Erythroblast (primary cell): Measurements from ENCODE around the gene STRA8.

Experiments used
- DNase-seq, 2 experiments: peaks; one replicate each; lab custom pipeline; 2025; lab: John Stamatoyannopoulos, UW
- GATA1 ChIP-seq: IDR thresholded peaks from 2 replicates; pipeline ENCODE4 v1.6.1; 2011; ENCODE audit warnings: low read depth, mild to moderate bottlenecking, control low read depth, low read length, moderate library complexity
- POLR2A ChIP-seq: IDR thresholded peaks from 2 replicates; pipeline ENCODE4 v1.6.1; 2011; ENCODE audit warnings: mild to moderate bottlenecking, low read length

The STRA8 gene

GRCh38 chr7:135275971-135276580 lies 42.4 kb downstream of the STRA8 start:
- TF ChIP-seq POLR2A, result no peak
- TF ChIP-seq GATA1, result no peak
- no peak for DNase-seq

DNA sequence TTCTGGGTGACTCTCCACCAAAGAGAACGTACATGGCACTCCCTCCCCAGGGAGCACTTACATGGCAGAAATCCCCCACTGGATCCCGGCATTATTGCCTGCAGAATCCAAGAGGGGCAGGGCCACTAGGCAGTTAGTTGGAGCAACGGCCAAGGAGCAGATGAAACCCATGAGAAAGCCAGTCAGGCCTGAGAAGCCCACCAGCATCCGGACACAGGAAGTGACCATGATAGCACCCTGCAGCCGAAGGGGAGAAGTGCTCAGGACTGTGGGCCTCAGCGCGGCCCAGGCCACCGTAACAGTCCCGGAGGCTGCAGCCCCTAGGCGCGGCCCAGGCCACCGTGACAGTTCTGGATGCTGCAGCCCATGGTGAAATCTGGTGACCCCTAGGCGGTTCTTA lies 43.5 kb downstream of the STRA8 start:
- TF ChIP-seq POLR2A, result no peak
- no peak for TF ChIP-seq GATA1
- no peak for DNase-seq

DNA sequence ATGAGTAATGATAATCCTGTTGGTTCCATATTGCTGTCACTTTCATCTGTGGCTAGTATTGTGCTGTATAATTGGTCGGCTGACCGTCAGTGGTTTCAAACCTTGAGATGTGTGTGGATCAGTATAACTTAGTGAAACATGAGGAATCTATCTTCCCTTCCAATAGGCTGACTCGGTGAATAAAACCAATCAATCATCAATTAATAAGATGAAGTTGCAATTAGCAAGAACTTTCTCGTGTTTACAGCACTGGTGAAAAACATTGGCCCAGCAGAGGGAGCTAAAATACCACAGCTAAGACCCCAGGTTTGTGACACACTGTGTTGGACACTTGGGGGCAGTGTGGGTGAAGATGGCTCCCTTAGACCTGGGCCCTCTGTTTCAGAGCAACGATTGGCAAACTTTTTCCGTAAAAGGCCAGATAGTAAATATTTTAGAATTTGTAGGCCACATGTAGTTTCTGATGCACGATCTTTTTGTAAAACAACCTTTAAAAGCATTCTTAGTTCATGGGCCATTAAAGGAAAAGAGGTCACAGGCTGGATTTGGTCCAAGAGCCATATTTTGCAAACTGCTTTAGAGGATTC lies 47.8 kb downstream of the STRA8 start:
- DNase-seq, result peak; percentile 87 to 92
- no peak for TF ChIP-seq GATA1
- no peak for TF ChIP-seq POLR2A

DNA sequence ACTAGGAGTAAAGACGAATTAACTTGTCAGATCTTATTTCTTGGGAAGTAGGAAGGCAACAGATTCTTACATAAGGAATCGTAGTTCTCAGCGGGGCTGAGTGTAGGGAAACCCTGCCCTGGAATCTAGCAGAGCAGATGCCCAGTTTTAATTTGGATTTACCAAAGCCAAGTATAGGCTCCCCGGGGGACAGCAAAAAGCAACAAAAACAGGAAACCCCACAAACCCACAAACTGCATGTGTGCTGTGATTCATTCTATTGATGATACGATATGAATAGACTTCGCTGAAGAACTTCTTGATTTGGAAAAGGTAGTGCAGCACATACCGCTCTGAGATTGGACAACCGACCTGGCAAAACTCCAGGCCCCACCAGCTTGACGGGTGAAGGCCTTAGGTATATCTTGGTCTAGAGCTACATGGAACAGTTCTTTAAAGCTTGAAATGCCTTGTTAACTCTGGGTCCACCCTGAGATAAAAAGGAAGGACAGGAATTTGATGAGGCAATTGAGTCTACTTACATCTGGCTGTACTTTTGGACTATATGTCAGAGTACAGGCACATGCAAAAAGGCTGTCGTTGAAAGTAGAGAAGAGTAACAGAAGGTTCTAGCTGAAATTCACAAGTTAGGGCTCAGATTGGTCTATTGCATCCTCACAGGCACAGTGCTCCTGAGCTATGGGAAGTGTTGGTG lies 49.1 kb downstream of the STRA8 start:
- DNase-seq, result no peak

DNA sequence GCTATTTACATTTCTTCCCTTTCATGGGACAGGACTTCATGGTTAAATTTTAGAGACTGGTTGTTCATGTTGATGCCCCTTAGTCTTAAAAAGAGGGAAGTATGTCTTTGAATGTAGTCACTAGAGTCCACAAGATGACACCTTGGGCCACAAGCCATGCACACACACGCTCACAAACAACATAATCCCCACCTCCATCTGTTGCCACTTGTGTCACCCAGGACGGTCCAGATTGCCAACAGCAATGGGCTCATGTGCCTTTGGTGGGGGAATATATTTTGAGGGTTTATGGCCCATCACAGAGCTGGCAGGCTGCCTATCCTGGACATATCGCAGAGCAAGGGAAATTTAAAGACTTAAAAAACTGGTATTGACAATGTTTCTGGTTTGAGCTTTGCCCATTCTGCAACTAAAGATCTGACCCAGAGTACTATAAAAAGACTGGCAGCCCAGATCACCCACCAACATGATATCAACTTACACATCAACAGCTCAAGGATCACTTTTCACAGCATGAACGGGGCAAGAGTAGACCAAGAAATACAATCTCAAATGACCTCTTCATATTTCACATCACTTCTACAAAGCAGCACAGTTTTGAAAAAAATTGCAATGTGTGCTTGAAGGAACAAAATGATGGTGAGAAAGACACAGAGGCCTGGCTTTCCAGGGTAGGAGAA lies 50.5 kb downstream of the STRA8 start:
- TF ChIP-seq POLR2A (no peak), GATA1 (no peak)
- no peak for DNase-seq

More for the DNA sequence above, 49.1 kb downstream of the STRA8 start:
- no peak for TF ChIP-seq GATA1
- no peak for TF ChIP-seq POLR2A

DNA sequence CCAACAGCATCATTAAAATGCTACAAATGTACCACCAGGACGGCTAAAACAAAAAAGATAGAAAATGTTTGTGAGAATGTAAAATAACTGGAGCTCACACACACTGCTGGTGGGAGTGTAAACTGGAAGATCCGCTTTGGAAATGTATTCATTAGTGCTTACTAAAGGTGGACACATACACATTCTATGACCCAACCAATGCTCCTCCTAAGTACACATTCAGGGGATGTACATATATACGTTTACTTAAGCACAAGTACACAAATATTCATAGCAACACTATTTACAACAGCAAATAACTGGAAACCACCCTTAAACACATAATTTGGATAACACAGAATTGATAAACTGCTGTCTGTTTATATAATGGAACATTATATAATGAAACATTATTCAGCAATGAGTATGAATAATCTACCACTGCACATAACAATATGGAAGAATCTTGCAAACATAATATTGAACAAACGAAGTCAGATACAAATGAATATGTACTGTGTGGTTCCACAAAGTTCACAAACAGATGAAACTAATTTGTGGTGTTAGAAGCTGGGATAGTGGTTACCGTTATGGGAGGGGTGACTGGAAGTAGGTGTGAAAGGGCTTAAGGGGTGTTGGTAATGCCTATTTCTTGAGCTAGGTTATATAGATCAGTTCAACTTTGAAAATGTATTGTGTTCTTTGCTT lies 52.1 kb downstream of the STRA8 start:
- DNase-seq, result no peak
- TF ChIP-seq POLR2A (no peak), GATA1 (no peak)

GRCh38 chr7:135286876-135287275 lies 53.2 kb downstream of the STRA8 start:
- DNase-seq, result no peak
- TF ChIP-seq POLR2A (no peak), GATA1 (no peak)

DNA sequence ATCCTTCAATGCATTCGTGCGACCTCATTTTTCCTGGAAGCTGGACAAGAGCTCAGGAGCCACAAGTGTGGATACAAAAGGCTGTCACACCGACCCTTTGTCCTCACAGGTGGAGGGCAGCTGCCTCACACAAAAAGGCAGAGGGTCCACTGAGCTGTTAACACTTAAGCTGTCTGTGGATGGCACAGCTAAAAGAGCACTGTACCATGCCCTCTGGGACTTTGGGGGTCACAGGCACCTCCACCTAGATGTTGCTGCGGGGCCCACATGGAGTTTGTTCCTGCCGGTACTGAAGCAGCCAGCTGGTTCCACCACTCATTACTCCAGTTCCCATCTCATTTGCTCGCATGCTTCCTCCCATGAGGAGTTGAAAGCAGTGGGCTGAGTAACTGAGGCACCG lies 57.0 kb downstream of the STRA8 start:
- no peak for TF ChIP-seq POLR2A
- TF ChIP-seq GATA1, result no peak
- no peak for DNase-seq

DNA sequence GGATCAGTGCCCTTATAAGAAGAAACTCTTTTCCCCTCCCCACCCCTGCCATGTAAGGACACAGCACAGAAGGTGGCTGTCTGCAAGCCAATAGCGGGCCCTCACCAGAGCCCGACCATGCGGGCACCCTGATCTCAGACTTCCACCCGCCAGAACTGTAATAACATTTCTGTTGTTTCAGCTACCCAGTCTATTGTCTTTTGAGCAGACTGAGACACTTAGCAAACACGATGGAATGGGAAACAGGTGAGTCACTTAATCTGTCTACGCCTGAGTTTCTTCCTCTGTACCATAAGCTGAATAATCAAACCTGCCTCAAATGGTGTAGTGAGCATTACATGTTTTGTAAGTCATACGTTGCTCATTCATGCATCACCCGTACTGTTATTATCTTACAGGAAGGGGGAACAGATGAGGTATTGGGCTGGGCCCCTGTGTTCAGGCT lies 58.2 kb downstream of the STRA8 start:
- no peak for DNase-seq
- no peak for TF ChIP-seq POLR2A
- TF ChIP-seq GATA1, result no peak

DNA sequence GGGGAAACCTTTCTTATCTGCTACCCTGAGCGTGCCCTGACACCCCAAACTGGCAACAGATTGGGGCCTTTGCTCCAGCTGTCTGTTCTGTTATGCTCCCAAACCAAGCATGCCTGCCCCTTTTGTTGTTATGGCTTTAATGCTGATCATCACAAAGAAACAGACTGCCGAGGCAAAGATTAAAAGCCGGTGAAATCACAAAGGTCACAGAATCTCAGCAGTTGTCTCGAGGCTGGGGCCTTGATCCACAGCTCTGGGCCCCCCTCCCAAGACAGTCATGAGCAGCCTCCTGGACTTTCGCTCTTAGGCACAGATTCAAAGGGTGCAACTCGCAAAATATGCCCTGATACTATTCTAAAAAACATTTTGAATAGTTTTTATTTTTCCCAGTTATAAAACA lies 65.6 kb downstream of the STRA8 start:
- no peak for DNase-seq
- no peak for TF ChIP-seq GATA1
- TF ChIP-seq POLR2A, result no peak

- DNase-seq, result no peak
- TF ChIP-seq GATA1, result no peak
- no peak for TF ChIP-seq POLR2A
These were observed 67.5 kb downstream of the STRA8 start for GRCh38 chr7:135300913-135301765.
